A673 (cell line): ENCODE measurements around the gene APOC4. TPM values are rescaled to one million over a fixed set of nuclear protein-coding genes. Genes with fewer than 3 reads are reported as not detected.
"Not testable (repeated sequence)": the region's sequence is repeated elsewhere in the genome, so short reads cannot be mapped to it uniquely, and the experiment has no call there.

ENCODE experiments used
- BruUV-seq: library from RNA; stranded (reverse); fragments of 400-500 nt; replicated peaks from 2 replicates; lab custom pipeline; 2021; lab: Mats Ljungman, UMichigan
- CTCF ChIA-PET: fragments of 300-600 bp; sonication (Branson Sonifier 250); formaldehyde crosslinking; loops from one replicate; lab custom pipeline; 2022; ENCODE audit warnings: antibody characterized with exemption; lab: Charles Lee
- POLR2A ChIA-PET: fragments of 300-600 bp; sonication (Branson Sonifier 250); formaldehyde crosslinking; loops from one replicate; lab custom pipeline; 2022; ENCODE audit warnings: antibody characterized with exemption; ENCODE audit not compliant: low non-redundant PET; lab: Charles Lee
- DNase-seq: peaks from one replicate; pipeline ENCODE4 v3.0.0-alpha.2; 2015; ENCODE audit warnings: low spot score
- H3K27ac ChIP-seq: fragments of 200-600 bp; sonication (generic); 2 replicates; pipeline ENCODE4 v1.5.1; 2016; ENCODE audit warnings: mixed run types, low read depth, mild to moderate bottlenecking, mixed read lengths, antibody characterized with exemption, low read length; ENCODE audit not compliant: poor library complexity, severe bottlenecking
- H3K27me3 ChIP-seq: fragments of 200-600 bp; sonication (generic); replicated peaks from 2 replicates; pipeline ENCODE4 v1.6.1; 2017; ENCODE audit warnings: mixed run types, low read depth, mild to moderate bottlenecking, mixed read lengths, antibody characterized with exemption, low read length; ENCODE audit not compliant: insufficient read depth, poor library complexity
- H3K36me3 ChIP-seq: fragments of 200-600 bp; sonication (generic); 2 replicates; pipeline ENCODE4 v1.6.1; 2016; ENCODE audit warnings: mixed run types, mild to moderate bottlenecking, mixed read lengths, antibody characterized with exemption, low read length; ENCODE audit not compliant: insufficient read depth, poor library complexity, severe bottlenecking
- H3K4me1 ChIP-seq: fragments of 200-600 bp; sonication (generic); 2 replicates; pipeline ENCODE4 v1.6.1; 2017; ENCODE audit warnings: mixed run types, mild to moderate bottlenecking, mixed read lengths, antibody characterized with exemption, low read length; ENCODE audit not compliant: insufficient read depth, poor library complexity, severe bottlenecking
- H3K4me3 ChIP-seq: fragments of 200-600 bp; sonication (generic); 2 replicates; pipeline ENCODE4 v1.5.1; 2016; ENCODE audit warnings: low read depth, mixed run types, mild to moderate bottlenecking, mixed read lengths, low read length; ENCODE audit not compliant: poor library complexity, severe bottlenecking
- H3K9me3 ChIP-seq: fragments of 200-600 bp; sonication (generic); 2 replicates; pipeline ENCODE4 v1.6.1; 2016; ENCODE audit warnings: mixed run types, low read depth, mild to moderate bottlenecking, mixed read lengths, antibody characterized with exemption, low read length; ENCODE audit not compliant: poor library complexity, severe bottlenecking
- CTCF ChIP-seq: fragments of 300-800, 200-600 bp; sonication (generic); conservative IDR thresholded peaks from 2 replicates; pipeline ENCODE4 v1.5.1; 2017; ENCODE audit warnings: low read depth, mild to moderate bottlenecking, antibody characterized with exemption, low read length, moderate library complexity, mixed read lengths
- EZH2 ChIP-seq: fragments of 200-600 bp; sonication (generic); IDR thresholded peaks from 2 replicates; pipeline ENCODE4 v1.6.1; 2017; ENCODE audit warnings: borderline replicate concordance, low read depth, mild to moderate bottlenecking, mixed read lengths, antibody characterized with exemption, low read length; ENCODE audit not compliant: poor library complexity, severe bottlenecking
- intact Hi-C: fragments of 100-400 bp; cut with micrococcal nuclease; formaldehyde crosslinking; loops from one replicate; pipeline ENCODE4 v1.10.0; 2022; ENCODE audit not compliant: unreplicated experiment
- total RNA-seq: library from RNA; stranded (reverse); gene quantifications from 2 replicates; pipeline ENCODE4 v1.2.3, GENCODE V29; 2021

APOC4 gene
- total RNA-seq, 1 experiment from 2014 or later: not detected

DNA sequence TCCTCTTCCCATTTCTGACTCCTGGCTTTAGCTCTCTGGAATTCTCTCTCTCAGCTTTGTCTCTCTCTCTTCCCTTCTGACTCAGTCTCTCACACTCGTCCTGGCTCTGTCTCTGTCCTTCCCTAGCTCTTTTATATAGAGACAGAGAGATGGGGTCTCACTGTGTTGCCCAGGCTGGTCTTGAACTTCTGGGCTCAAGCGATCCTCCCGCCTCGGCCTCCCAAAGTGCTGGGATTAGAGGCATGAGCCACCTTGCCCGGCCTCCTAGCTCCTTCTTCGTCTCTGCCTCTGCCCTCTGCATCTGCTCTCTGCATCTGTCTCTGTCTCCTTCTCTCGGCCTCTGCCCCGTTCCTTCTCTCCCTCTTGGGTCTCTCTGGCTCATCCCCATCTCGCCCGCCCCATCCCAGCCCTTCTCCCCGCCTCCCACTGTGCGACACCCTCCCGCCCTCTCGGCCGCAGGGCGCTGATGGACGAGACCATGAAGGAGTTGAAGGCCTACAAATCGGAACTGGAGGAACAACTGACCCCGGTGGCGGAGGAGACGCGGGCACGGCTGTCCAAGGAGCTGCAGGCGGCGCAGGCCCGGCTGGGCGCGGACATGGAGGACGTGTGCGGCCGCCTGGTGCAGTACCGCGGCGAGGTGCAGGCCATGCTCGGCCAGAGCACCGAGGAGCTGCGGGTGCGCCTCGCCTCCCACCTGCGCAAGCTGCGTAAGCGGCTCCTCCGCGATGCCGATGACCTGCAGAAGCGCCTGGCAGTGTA is 33.8 kb upstream of the APOC4 start:
- CTCF ChIA-PET: no interaction called here
- peaks cover 12% of the 10 kb centered on the region for H3K4me1 ChIP-seq
- no peaks in the 10 kb centered on the region for H3K9me3 ChIP-seq
- H3K4me3 ChIP-seq: no peak overlapping the region
- TF ChIP-seq EZH2: no peak
- no peak for TF ChIP-seq CTCF
- no peak for DNase-seq
- POLR2A ChIA-PET: no interaction called here
- H3K27me3 ChIP-seq: no peaks in the 10 kb centered on the region
- intact Hi-C loops: no loop called here
- no peak overlapping the region for H3K27ac ChIP-seq
- BruUV-seq: no TSS peak
- peaks cover 2% of the 10 kb centered on the region for H3K36me3 ChIP-seq

DNA sequence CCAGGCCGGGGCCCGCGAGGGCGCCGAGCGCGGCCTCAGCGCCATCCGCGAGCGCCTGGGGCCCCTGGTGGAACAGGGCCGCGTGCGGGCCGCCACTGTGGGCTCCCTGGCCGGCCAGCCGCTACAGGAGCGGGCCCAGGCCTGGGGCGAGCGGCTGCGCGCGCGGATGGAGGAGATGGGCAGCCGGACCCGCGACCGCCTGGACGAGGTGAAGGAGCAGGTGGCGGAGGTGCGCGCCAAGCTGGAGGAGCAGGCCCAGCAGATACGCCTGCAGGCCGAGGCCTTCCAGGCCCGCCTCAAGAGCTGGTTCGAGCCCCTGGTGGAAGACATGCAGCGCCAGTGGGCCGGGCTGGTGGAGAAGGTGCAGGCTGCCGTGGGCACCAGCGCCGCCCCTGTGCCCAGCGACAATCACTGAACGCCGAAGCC is 33.2 kb upstream of the APOC4 start:
- no TSS peak for BruUV-seq
- CTCF ChIA-PET: no interaction called here
- no peak overlapping the region for H3K4me3 ChIP-seq
- H3K9me3 ChIP-seq: no peaks in the 10 kb centered on the region
- peaks cover 12% of the 10 kb centered on the region for H3K4me1 ChIP-seq
- DNase-seq: no peak
- no peaks in the 10 kb centered on the region for H3K27me3 ChIP-seq
- POLR2A ChIA-PET: no interaction called here
- H3K27ac ChIP-seq: no peak overlapping the region
- no peak for TF ChIP-seq CTCF
- no peak for TF ChIP-seq EZH2
- intact Hi-C loops: no loop called here
- H3K36me3 ChIP-seq: no peaks in the 10 kb centered on the region

GRCh38 chr19:44909775-44910174 is 32.3 kb upstream of the APOC4 start:
- Histone ChIP-seq H3K4me1 (peaks cover 18% of the 10 kb centered on the region), H3K27ac (no peak overlapping the region), H3K9me3 (no peaks in the 10 kb centered on the region), H3K27me3 (no peaks in the 10 kb centered on the region), H3K4me3 (no peak overlapping the region), H3K36me3 (no peaks in the 10 kb centered on the region)
- TF ChIP-seq EZH2 (no peak), CTCF (no peak)
- CTCF ChIA-PET: interaction anchor here (0.7 kb wide), 1 partner anchor 276 kb away, joined by 3 read pairs; no protein-coding TSS in a partner anchor
- intact Hi-C loops: no loop called here
- BruUV-seq: no TSS peak
- POLR2A ChIA-PET: no interaction called here
- no peak for DNase-seq

DNA sequence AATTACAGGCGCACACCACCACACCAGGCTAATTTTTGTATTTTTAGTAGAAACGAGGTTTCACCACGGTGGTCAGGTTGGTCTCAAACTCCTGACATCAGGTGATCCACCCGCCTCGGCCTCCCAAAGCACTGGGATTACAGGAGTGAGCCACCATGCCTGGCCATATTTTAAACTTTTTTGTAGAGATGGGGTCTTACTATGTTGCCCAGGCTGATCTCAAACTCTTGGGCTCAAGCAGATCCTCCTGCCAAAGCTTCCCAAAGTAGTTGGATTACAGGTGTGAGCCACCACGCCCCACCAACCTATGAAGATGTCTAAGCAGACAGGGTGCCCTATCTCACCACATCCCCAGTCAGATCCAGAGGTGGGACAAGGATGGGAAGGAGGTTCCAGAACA is 30.1 kb upstream of the APOC4 start:
- peaks cover 12% of the 10 kb centered on the region for H3K4me1 ChIP-seq
- CTCF ChIA-PET, BruUV-seq, POLR2A ChIA-PET, DNase-seq, H3K27me3 ChIP-seq, H3K9me3 ChIP-seq, H3K36me3 ChIP-seq, H3K4me3 ChIP-seq, H3K27ac ChIP-seq, intact Hi-C loops: not testable (repeated sequence)
